ENCODE measurements around the gene HID1.
"Not testable (repeated sequence)": the region's sequence is repeated elsewhere in the genome, so short reads cannot be mapped to it uniquely, and the experiment has no call there.

DNA sequence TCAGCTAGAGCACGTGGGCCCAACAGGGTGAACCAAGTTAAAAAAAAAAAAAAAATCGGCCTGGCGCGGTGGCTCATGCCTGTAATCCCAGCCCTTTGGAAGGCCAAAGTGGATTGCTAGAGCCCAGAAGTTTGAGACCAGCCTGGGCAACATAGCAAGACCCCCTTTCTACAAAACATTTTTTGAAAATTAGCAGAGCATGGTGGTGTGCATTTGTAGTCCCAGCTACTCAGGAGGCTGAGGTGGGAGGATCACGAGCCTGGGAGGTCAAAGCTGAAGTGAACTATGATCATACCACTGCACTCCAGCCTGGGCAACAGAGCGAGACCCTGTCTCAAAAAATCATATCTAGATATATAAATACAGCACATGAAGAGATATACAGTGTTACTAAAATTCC, 33.5 kb upstream of the HID1 start:
- not testable (repeated sequence) for TF ChIP-seq POLR2AphosphoS5, POLR2A (IDR thresholded peaks at IDR 0.05)
- TF ChIP-seq, protein P1, sequence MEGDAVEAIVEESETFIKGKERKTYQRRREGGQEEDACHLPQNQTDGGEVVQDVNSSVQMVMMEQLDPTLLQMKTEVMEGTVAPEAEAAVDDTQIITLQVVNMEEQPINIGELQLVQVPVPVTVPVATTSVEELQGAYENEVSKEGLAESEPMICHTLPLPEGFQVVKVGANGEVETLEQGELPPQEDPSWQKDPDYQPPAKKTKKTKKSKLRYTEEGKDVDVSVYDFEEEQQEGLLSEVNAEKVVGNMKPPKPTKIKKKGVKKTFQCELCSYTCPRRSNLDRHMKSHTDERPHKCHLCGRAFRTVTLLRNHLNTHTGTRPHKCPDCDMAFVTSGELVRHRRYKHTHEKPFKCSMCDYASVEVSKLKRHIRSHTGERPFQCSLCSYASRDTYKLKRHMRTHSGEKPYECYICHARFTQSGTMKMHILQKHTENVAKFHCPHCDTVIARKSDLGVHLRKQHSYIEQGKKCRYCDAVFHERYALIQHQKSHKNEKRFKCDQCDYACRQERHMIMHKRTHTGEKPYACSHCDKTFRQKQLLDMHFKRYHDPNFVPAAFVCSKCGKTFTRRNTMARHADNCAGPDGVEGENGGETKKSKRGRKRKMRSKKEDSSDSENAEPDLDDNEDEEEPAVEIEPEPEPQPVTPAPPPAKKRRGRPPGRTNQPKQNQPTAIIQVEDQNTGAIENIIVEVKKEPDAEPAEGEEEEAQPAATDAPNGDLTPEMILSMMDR (IDR thresholded peaks at IDR 0.05), result not testable (repeated sequence)
